K562 (cell line): Measurements from ENCODE around the gene RCL1. TPM values are rescaled to one million over a fixed set of nuclear protein-coding genes. Genes with fewer than 3 reads are reported as not detected.

Experiments used
- ATAC-seq: fragments of 200-7000 bp; cut with Tn5 transposase; 3 replicates; pipeline ENCODE4 v1.9.1; 2020; ENCODE audit warnings: moderate library complexity
- BruUV-seq: library from RNA; stranded (reverse); fragments of 400-500 nt; replicated peaks from 2 replicates; lab custom pipeline; 2021; lab: Mats Ljungman, UMichigan
- CTCF ChIA-PET: fragments of 300-600 bp; formaldehyde crosslinking; extraction: SDS; loops from one replicate; lab custom pipeline; 2021; ENCODE audit warnings: low intra/inter-chr PET ratio; lab: Yijun Ruan, JAX
- POLR2A ChIA-PET: fragments of 300-600, 350-650 bp; sonication (Branson Sonifier 250); formaldehyde crosslinking; extraction: SDS; loops from one replicate; lab custom pipeline; 2021; ENCODE audit warnings: antibody characterized with exemption, inconsistent platforms; lab: Yijun Ruan, JAX
- DNase-seq, 4 experiments: peaks; one replicate each; pipeline versions ENCODE4 v3.0.0 to v3.0.0-alpha.2; 2011 to 2018; ENCODE audit warnings: low spot score in 3 of 4, mixed read lengths in 3 of 4; ENCODE audit errors: extremely low read depth in 1 of 4
- FAIRE-seq: peaks from 2 replicates; lab custom pipeline; 2011; peaks lifted over from hg19 to GRCh38; lab: Jason Lieb, UNC
- H2AFZ ChIP-seq: 2 replicates; pipeline ENCODE4 v1.6.0; 2011; ENCODE audit warnings: low read depth, low read length, control low read depth, inconsistent platforms
- H3K27ac ChIP-seq: fragments of 200-600 bp; 3 replicates; pipeline ENCODE4 v1.8.0; 2011; ENCODE audit warnings: low read depth, mild to moderate bottlenecking, control low read depth, inconsistent platforms, low read length, moderate library complexity, mixed read lengths; ENCODE audit errors: extremely low read depth
- H3K27me3 ChIP-seq, 2 experiments: fragments of 300-600 bp in 1 of 2; 2 replicates in 1 of 2; 3 replicates in 1 of 2; pipeline versions ENCODE4 v1.6.0 to v1.8.0; 2011; ENCODE audit warnings: inconsistent platforms in 2 of 2, low read length in 2 of 2, mild to moderate bottlenecking in 1 of 2, mixed read lengths in 1 of 2, moderate library complexity in 1 of 2; ENCODE audit not compliant: control insufficient read depth in 2 of 2, insufficient read depth in 2 of 2
- H3K36me3 ChIP-seq: fragments of 300-600 bp; 3 replicates; pipeline ENCODE4 v1.8.0; 2011; ENCODE audit warnings: mild to moderate bottlenecking, low read length, inconsistent platforms; ENCODE audit not compliant: control insufficient read depth, insufficient read depth
- H3K4me1 ChIP-seq, 2 experiments: fragments of 200-600 bp in 1 of 2; replicated peaks in 1 of 2; 2 replicates in 1 of 2; 3 replicates in 1 of 2; pipeline versions ENCODE4 v1.5.1 to v1.8.0; 2011; ENCODE audit warnings: inconsistent platforms in 2 of 2, low read length in 2 of 2, mild to moderate bottlenecking in 1 of 2, mixed read lengths in 1 of 2, moderate library complexity in 1 of 2; ENCODE audit not compliant: control insufficient read depth in 2 of 2, insufficient read depth in 2 of 2
- H3K4me2 ChIP-seq: 2 replicates; pipeline ENCODE4 v1.6.1; 2011; ENCODE audit warnings: low read length, control low read depth, inconsistent platforms, mixed read lengths; ENCODE audit not compliant: insufficient read depth
- H3K4me3 ChIP-seq: fragments of 200-600 bp; sonication (generic), shearing (Covaris generic); 2 replicates; pipeline ENCODE4 v1.5.1; 2016; ENCODE audit warnings: control low read depth, inconsistent platforms
- H3K79me2 ChIP-seq: fragments of 200-600 bp; 3 replicates; pipeline ENCODE4 v1.8.0; 2011; ENCODE audit warnings: low read length, inconsistent platforms; ENCODE audit not compliant: control insufficient read depth, insufficient read depth
- H3K9ac ChIP-seq, 2 experiments: 2 replicates each; pipeline versions ENCODE4 v1.6.0 to v1.6.1; 2011; ENCODE audit warnings: low read depth in 2 of 2, low read length in 2 of 2, control low read depth in 1 of 2, inconsistent platforms in 1 of 2, mild to moderate bottlenecking in 1 of 2, mixed read lengths in 1 of 2; ENCODE audit not compliant: insufficient read depth in 1 of 2
- H3K9me1 ChIP-seq: one replicate; pipeline ENCODE4 v1.6.0; 2011; ENCODE audit warnings: inconsistent platforms, mild to moderate bottlenecking, low read length, moderate library complexity; ENCODE audit not compliant: control insufficient read depth, insufficient read depth
- H3K9me3 ChIP-seq: replicated peaks from 2 replicates; pipeline ENCODE4 v1.5.1; 2011; ENCODE audit warnings: low read depth, low read length, inconsistent platforms; ENCODE audit not compliant: control insufficient read depth, insufficient read depth
- H4K20me1 ChIP-seq: replicated peaks from 2 replicates; pipeline ENCODE4 v1.6.1; 2011; ENCODE audit warnings: low read length, inconsistent platforms, mixed read lengths; ENCODE audit not compliant: control insufficient read depth, insufficient read depth
- ARHGAP35 ChIP-seq: fragments of 450-650 bp; IDR thresholded peaks from 2 replicates; pipeline ENCODE4 v1.6.1; 2018; ENCODE audit not compliant: partially characterized antibody
- CREB5 ChIP-seq: fragments of 250-450 bp; sonication (Bioruptor Pico); IDR thresholded peaks from 2 replicates; pipeline ENCODE4 v1.5.0; 2020; ENCODE audit warnings: mild to moderate bottlenecking
- GATAD2A ChIP-seq: fragments of 450-650 bp; IDR thresholded peaks from 2 replicates; pipeline ENCODE4 v1.6.1; 2017
- KAT2B ChIP-seq: IDR thresholded peaks from one replicate; pipeline ENCODE4 v1.6.1; 2012; ENCODE audit warnings: low read depth, mild to moderate bottlenecking, control low read depth, inconsistent platforms, low read length, moderate library complexity
- KAT7 ChIP-seq: sonication (generic); formaldehyde crosslinking; IDR thresholded peaks from 2 replicates; pipeline ENCODE4 v1.8.0; 2022; ENCODE audit warnings: missing genetic modification reagents, mild to moderate bottlenecking, borderline replicate concordance
- MLLT1 ChIP-seq, 2 experiments: fragments of 450-650 bp; IDR thresholded peaks; 2 replicates each; pipeline ENCODE4 v1.6.1; 2016
- POLR2B ChIP-seq: fragments of 450-650 bp; IDR thresholded peaks from 2 replicates; pipeline ENCODE4 v1.6.1; 2018; ENCODE audit warnings: low read depth; ENCODE audit not compliant: partially characterized antibody
- RBFOX2 ChIP-seq: fragments of 200-400 bp; formaldehyde crosslinking; IDR thresholded peaks from 2 replicates; pipeline ENCODE4 v1.6.1; 2017; ENCODE audit warnings: low read depth, mild to moderate bottlenecking, low read length, moderate library complexity
- XRCC3 ChIP-seq: fragments of 450-650 bp; IDR thresholded peaks from 2 replicates; pipeline ENCODE4 v1.6.1; 2017; ENCODE audit warnings: mild to moderate bottlenecking, moderate library complexity
- WGBS: fragments of 100-300 bp; shearing (Covaris generic); methylation state at CpG from one replicate; pipeline ENCODE4 v1.1.6; 2016; ENCODE audit warnings: low coverage, mixed read lengths; ENCODE audit not compliant: insufficient coverage; ENCODE audit errors: missing lambda C conversion rate; 5-methylcytosine and 5-hydroxymethylcytosine counted together
- in situ Hi-C: fragments of 300-500 bp; cut with MboI; formaldehyde crosslinking; loops from 4 replicates; pipeline ENCODE4 v1.15.0; 2018; ENCODE audit warnings: inconsistent platforms, mixed read lengths
- intact Hi-C: fragments of 100-400 bp; cut with micrococcal nuclease; formaldehyde crosslinking; loops from 2 replicates; pipeline ENCODE4 v1.14.2; 2022
- polyA plus RNA-seq, 8 experiments: library from polyadenylated mRNA; depleted of rRNA in 4 of 8; stranded (reverse) in 5 of 8; unstranded in 3 of 8; fragments of >200 nt; fragmentation: Nextera tagmentation in 2 of 8; fragmentation: Illumina TruSeq in 1 of 8; extraction: Ambion mirVana in 2 of 8; extraction: Trizol in 1 of 8; gene quantifications; 2 replicates each; pipeline versions ENCODE4 v1.2.1 to v1.2.3, GENCODE V29; 2011 to 2014; ENCODE audit warnings: inconsistent platforms in 1 of 8, missing spikeins in 1 of 8
- total RNA-seq, 7 experiments: library from RNA; depleted of rRNA in 6 of 7; stranded (reverse); fragments of >200 nt in 6 of 7; fragmentation: Illumina TruSeq in 2 of 7; extraction: Trizol in 2 of 7; gene quantifications; 2 replicates each; pipeline versions ENCODE4 v1.2.1 to v1.2.3, GENCODE V29; 2011 to 2021; ENCODE audit warnings: low replicate concordance in 1 of 7
- TF ChIP-seq, protein P1 (sequence below), 2 experiments: fragments of 450-650 bp; IDR thresholded peaks; 2 replicates each; pipeline ENCODE4 v1.6.1; 2016; ENCODE audit warnings: mild to moderate bottlenecking in 2 of 2, borderline replicate concordance in 1 of 2, low read depth in 1 of 2, moderate library complexity in 1 of 2

The RCL1 gene
- total and polyA plus RNA-seq, 9 of the 15 experiments (the other 6 are each of a cell fraction or from before 2014, with no cell fraction given): 24.0 to 67.7 (median 38.6) TPM

GRCh38 chr9:4787876-4788275 lies 4.9 kb upstream of the RCL1 start (continued):
- TF ChIP-seq, protein P1, sequence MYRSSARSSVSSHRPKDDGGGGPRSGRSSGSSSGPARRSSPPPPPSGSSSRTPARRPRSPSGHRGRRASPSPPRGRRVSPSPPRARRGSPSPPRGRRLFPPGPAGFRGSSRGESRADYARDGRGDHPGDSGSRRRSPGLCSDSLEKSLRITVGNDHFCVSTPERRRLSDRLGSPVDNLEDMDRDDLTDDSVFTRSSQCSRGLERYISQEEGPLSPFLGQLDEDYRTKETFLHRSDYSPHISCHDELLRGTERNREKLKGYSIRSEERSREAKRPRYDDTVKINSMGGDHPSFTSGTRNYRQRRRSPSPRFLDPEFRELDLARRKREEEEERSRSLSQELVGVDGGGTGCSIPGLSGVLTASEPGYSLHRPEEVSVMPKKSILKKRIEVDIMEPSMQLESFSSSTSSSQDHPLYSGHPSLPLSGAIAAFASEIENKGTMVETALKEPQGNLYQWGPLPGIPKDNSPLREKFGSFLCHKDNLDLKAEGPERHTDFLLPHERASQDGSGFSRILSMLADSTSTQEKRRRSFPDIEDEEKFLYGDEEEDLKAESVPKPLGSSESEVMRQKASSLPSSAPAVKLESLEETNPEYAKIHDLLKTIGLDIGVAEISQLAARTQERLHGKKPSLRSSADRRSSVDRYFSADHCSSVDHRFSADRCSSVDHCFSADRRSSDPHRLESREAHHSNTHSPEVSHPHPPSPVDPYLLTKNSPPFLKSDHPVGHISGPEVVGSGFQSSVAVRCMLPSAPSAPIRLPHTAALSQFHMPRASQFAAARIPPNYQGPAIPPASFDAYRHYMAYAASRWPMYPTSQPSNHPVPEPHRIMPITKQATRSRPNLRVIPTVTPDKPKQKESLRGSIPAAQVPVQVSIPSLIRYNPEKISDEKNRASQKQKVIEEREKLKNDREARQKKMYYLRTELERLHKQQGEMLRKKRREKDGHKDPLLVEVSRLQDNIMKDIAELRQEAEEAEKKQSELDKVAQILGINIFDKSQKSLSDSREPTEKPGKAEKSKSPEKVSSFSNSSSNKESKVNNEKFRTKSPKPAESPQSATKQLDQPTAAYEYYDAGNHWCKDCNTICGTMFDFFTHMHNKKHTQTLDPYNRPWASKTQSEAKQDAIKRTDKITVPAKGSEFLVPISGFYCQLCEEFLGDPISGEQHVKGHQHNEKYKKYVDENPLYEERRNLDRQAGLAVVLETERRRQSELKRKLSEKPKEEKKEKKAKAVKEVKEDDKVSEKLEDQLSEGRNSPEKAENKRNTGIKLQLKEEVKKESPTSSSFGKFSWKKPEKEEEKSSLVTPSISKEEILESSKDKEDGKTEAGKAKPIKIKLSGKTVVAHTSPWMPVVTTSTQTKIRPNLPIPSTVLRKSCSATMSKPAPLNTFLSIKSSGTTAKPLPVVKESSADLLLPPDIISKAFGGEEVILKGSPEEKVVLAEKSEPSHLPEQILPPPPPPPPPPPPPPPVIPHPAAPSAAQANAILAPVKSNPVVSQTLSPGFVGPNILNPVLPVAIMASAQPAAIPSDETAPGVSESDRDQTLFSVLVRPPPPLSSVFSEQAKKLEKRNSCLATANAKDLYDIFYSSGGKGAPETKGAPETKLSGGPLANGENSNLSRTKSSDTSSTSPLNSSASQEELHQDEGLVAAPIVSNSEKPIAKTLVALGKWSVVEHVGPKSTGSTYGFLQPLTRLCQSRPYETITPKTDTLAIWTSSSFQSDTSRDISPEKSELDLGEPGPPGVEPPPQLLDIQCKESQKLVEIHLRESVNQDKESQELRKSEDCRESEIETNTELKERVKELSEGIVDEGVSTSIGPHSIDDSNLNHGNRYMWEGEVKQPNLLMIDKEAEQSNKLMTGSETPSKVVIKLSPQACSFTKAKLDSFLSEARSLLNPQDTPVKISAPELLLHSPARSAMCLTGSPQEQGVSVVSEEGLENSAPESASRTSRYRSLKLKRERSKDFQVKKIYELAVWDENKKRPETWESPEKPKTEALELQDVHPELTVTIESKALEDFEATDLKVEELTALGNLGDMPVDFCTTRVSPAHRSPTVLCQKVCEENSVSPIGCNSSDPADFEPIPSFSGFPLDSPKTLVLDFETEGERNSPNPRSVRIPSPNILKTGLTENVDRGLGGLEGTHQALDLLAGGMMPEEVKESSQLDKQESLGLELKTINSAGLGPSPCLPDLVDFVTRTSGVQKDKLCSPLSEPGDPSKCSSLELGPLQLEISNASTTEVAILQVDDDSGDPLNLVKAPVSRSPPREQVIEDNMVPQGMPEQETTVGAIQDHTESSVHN (IDR thresholded peaks at IDR 0.05; ENCODE audit: borderline replicate concordance in 1 of 2, low read depth in 1 of 2): no peak
- TF ChIP-seq, all 486 proteins: peak for 0

DNA sequence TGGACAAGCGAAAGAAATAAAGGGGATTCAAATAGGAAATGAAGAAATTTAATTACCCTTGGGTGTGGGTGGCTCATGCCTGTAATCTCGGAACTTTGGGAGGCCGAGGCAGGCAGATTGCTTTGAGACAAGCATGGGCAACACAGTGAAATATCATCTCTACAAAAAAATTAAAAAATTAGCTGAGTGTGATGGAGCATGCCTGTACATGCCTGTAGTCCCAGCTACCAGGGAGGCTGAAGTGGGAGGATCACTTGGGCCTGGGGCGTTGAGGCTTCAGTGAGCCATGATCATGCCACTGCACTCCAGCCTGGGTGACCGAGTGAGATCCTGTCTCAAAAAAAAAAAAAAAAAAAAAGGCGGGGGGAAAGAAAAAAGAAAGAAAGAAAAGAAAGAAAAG lies 4.0 kb upstream of the RCL1 start:
- POLR2A ChIA-PET: interaction anchor here (1.5 kb wide), 1 partner anchor 9 kb away, joined by 4 read pairs; no protein-coding TSS in a partner anchor
- in situ Hi-C loops: no loop called here
- TF ChIP-seq KAT2B (no peak), RBFOX2 (no peak), CREB5 (CRISPR knock-in tag) (no peak), ARHGAP35 (no peak), GATAD2A (no peak), POLR2B (no peak), KAT7 (CRISPR knock-in tag) (no peak), MLLT1 (IDR thresholded peaks at IDR 0.05) (no peak), XRCC3 (no peak)

More for the DNA sequence above, 4.0 kb upstream of the RCL1 start:
- H3K36me3 ChIP-seq: no peaks in the 10 kb centered on the region
- peaks cover 10% of the 10 kb centered on the region for H3K79me2 ChIP-seq
- H3K4me2 ChIP-seq: no peak overlapping the region
- no peak for ATAC-seq
- no peaks in the 10 kb centered on the region for H3K27me3 ChIP-seq
- no peaks in the 10 kb centered on the region for H3K9me3 ChIP-seq
- WGBS: 93% methylated on average over 4 of the region's 6 CpGs
- H2AFZ ChIP-seq: no peak overlapping the region
- intact Hi-C loops: no loop called here
- H3K27ac ChIP-seq: no peak overlapping the region
- H3K9me1 ChIP-seq: no peaks in the 10 kb centered on the region
- peaks cover 2 to 10% of the 10 kb centered on the region in 2 experiments; a peak in 3 of 5 replicates for H3K4me1 ChIP-seq
- DNase-seq: no peak
- CTCF ChIA-PET: no interaction called here
- BruUV-seq: no TSS peak
- H3K9ac ChIP-seq: no peak overlapping the region
- H3K4me3 ChIP-seq: no peak overlapping the region
- no peak for FAIRE-seq
- H4K20me1 ChIP-seq: no peaks in the 10 kb centered on the region
